B cell (primary cell): ENCODE data around the gene KRT14. TPM values are rescaled to one million over a fixed set of nuclear protein-coding genes. Genes with fewer than 3 reads are reported as not detected.

ENCODE experiments used
- ATAC-seq: fragments of 200-7000 bp; cut with Tn5 transposase; one replicate; pipeline ENCODE4 v1.10.0; 2021; ENCODE audit warnings: low read depth, mild to moderate bottlenecking, moderate number of reproducible peaks, moderate library complexity
- CTCF ChIA-PET: fragments of 350-600 bp; sonication (Branson Sonifier 250); formaldehyde crosslinking; loops from one replicate; lab custom pipeline; 2021; ENCODE audit warnings: antibody characterized with exemption, inconsistent platforms; lab: Charles Lee
- POLR2A ChIA-PET: fragments of 350-600 bp; sonication (Branson Sonifier 250); formaldehyde crosslinking; loops from one replicate; lab custom pipeline; 2021; ENCODE audit warnings: antibody characterized with exemption; lab: Charles Lee
- DNase-seq: peaks from one replicate; pipeline ENCODE4 v3.0.0; 2013
- H2AFZ ChIP-seq: 2 replicates; pipeline ENCODE4 v1.6.1; 2012; ENCODE audit warnings: mild to moderate bottlenecking, low read depth, low read length; ENCODE audit not compliant: insufficient read depth, poor library complexity, severe bottlenecking
- H3K27ac ChIP-seq, 2 donors: 1 replicate in 1 of 2; 2 replicates in 1 of 2; pipeline ENCODE4 v1.5.1; 2012 to 2013; ENCODE audit warnings: low read length in 2 of 2, mild to moderate bottlenecking in 2 of 2, moderate library complexity in 1 of 2
- H3K27me3 ChIP-seq, 4 experiments: fragments of 200-600 bp in 1 of 4; sonication (generic) in 1 of 4; replicated peaks in 1 of 4; 1 replicate in 2 of 4; 2 replicates in 2 of 4; pipeline versions ENCODE4 v1.6.1 to v1.7.0; 2013 to 2016; ENCODE audit warnings: low read length in 3 of 4, mild to moderate bottlenecking in 2 of 4, mixed read lengths in 1 of 4, moderate library complexity in 1 of 4; ENCODE audit not compliant: insufficient read depth in 4 of 4, control insufficient read depth in 3 of 4; ENCODE audit errors: control extremely low read depth in 1 of 4
- H3K36me3 ChIP-seq, 2 experiments: replicated peaks in 1 of 2; 1 replicate in 1 of 2; 2 replicates in 1 of 2; pipeline versions ENCODE4 v1.6.1 to v1.7.1; 2013; ENCODE audit warnings: low read length in 1 of 2; ENCODE audit not compliant: insufficient read depth in 2 of 2, control insufficient read depth in 1 of 2; ENCODE audit errors: control extremely low read depth in 1 of 2, extremely low read depth in 1 of 2
- H3K4me1 ChIP-seq, 2 donors: fragments of 200-600 bp in 1 of 2; sonication (generic) in 1 of 2; 1 replicate in 1 of 2; 2 replicates in 1 of 2; pipeline versions ENCODE4 v1.5.1 to v1.6.1; 2013 to 2017; ENCODE audit warnings: low read length in 2 of 2; ENCODE audit not compliant: control insufficient read depth in 2 of 2, insufficient read depth in 2 of 2
- H3K4me2 ChIP-seq: replicated peaks from 2 replicates; pipeline ENCODE3; 2012; ENCODE audit warnings: mild to moderate bottlenecking, low read depth, low read length; ENCODE audit not compliant: poor library complexity, severe bottlenecking
- H3K4me3 ChIP-seq, 5 experiments: fragments of 200-600 bp in 1 of 5; sonication (generic) in 1 of 5; 1 replicate in 3 of 5; 2 replicates in 2 of 5; pipeline versions ENCODE4 v1.5.1 to v1.7.0; 2011 to 2016; ENCODE audit warnings: low read length in 4 of 5, mild to moderate bottlenecking in 4 of 5, low read depth in 2 of 5, control low read depth in 1 of 5, moderate library complexity in 1 of 5; ENCODE audit not compliant: insufficient read depth in 1 of 5; ENCODE audit errors: control extremely low read depth in 1 of 5, extremely low read depth in 1 of 5
- H3K79me2 ChIP-seq: fragments of 200-600 bp; sonication (generic); one replicate; pipeline ENCODE4 v1.6.0; 2016; ENCODE audit warnings: low read length; ENCODE audit not compliant: control insufficient read depth, insufficient read depth
- H3K9ac ChIP-seq: fragments of 200-600 bp; sonication (generic); 2 replicates; pipeline ENCODE4 v1.6.1; 2017; ENCODE audit warnings: mild to moderate bottlenecking, low read length, moderate library complexity
- H3K9me3 ChIP-seq, 3 donors: one replicate each; pipeline versions ENCODE4 v1.6.1 to v1.7.1; 2013; ENCODE audit warnings: low read length in 2 of 3; ENCODE audit not compliant: control insufficient read depth in 2 of 3, insufficient read depth in 1 of 3; ENCODE audit errors: control extremely low read depth in 1 of 3
- H4K20me1 ChIP-seq: 2 replicates; pipeline ENCODE4 v1.6.0; 2012; ENCODE audit warnings: mild to moderate bottlenecking, low read length; ENCODE audit not compliant: insufficient read depth, control insufficient read depth, poor library complexity, severe bottlenecking
- H3K27ac Mint-ChIP-seq: one replicate; pipeline ENCODE4 v1.8.0; 2021; ENCODE audit warnings: mixed read lengths
- H3K27me3 Mint-ChIP-seq: one replicate; pipeline ENCODE4 v1.8.0; 2021; ENCODE audit warnings: mixed read lengths
- H3K4me1 Mint-ChIP-seq: one replicate; pipeline ENCODE4 v1.8.0; 2021; ENCODE audit warnings: mixed read lengths
- H3K4me3 Mint-ChIP-seq: one replicate; pipeline ENCODE4 v1.8.0; 2021; ENCODE audit warnings: mixed read lengths
- H3K9me3 Mint-ChIP-seq: one replicate; pipeline ENCODE4 v1.8.0; 2022; ENCODE audit warnings: mixed read lengths; ENCODE audit not compliant: insufficient read depth
- EZH2 ChIP-seq: IDR thresholded peaks from 2 replicates; pipeline ENCODE4 v1.6.1; 2012; ENCODE audit warnings: borderline replicate concordance, low read depth, mild to moderate bottlenecking, moderate library complexity, low read length; ENCODE audit not compliant: insufficient read depth, poor library complexity, severe bottlenecking
- WGBS: methylation state at CpG from one replicate; pipeline ENCODE4 v1.1.5; 2013; ENCODE audit warnings: missing lambda C conversion rate; ENCODE audit not compliant: insufficient coverage; 5-methylcytosine and 5-hydroxymethylcytosine counted together
- intact Hi-C: fragments of 100-400 bp; cut with micrococcal nuclease; formaldehyde crosslinking; loops from one replicate; pipeline ENCODE4 v1.10.0; 2022
- polyA plus RNA-seq: library from polyadenylated mRNA; depleted of rRNA; stranded (reverse); fragments of >200 nt; gene quantifications from 2 replicates; pipeline ENCODE4 v1.2.3, GENCODE V29; 2012
- total RNA-seq, 2 donors: library from RNA; stranded (reverse); fragments of 120-200 nt in 1 of 2; gene quantifications; 1 replicate in 1 of 2; 2 replicates in 1 of 2; pipeline versions ENCODE4 v1.2.3 to v1.2.4, GENCODE V29; 2013 to 2022
- TF ChIP-seq, protein P1 (sequence below): fragments of 200-600 bp; IDR thresholded peaks from one replicate; pipeline ENCODE4 v1.8.0; 2022; ENCODE audit warnings: antibody characterized with exemption, mild to moderate bottlenecking

KRT14 gene
- total and polyA plus RNA-seq, 2 donors (not counting 1 experiment from before 2014, with no cell fraction given), result not detected

DNA sequence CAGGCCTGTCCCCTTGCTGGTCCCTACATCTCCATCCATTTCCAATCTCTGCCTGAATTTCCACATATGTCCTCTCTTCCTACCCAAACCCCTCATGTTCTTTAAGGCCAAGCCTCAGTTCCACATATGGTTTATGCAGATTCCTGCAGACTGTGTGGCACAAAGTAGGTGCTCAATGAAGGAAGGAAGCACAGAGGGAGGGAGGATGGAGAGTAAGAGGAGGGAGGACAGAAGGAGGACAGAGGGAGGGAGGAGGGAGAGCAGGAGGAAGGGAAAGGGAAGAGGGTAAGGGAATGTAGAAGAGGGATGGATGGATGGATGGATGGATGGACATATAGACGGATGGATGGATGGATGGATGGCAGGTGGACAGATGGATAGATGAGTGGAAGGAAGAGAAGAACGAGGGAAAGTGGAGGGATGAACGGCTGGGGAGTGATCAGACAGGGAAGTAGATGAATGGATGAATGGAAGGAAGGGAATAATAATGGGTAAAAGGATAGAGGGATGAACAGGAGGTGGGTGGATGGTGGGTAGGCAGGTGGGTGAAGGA is 7.7 kb upstream of the KRT14 start:
- H3K27me3 Mint-ChIP-seq, result peaks cover 31% of the 10 kb centered on the region
- H3K27me3 ChIP-seq, result no peaks in the 10 kb centered on the region
- H3K4me3 ChIP-seq, result no peak overlapping the region
- H3K9me3 ChIP-seq, result peaks cover 0 to 4% (median 0%) of the 10 kb centered on the region in 3 donors
- DNase-seq (no peak), ATAC-seq (no peak)
- no peak overlapping the region for H3K4me2 ChIP-seq
- H3K27ac ChIP-seq, result no peak overlapping the region
- ChIA-PET POLR2A (no interaction called here), CTCF (no interaction called here)
- H4K20me1 ChIP-seq, result no peaks in the 10 kb centered on the region
- no peaks in the 10 kb centered on the region for H3K4me1 ChIP-seq
- H3K9ac ChIP-seq, result no peak overlapping the region
- intact Hi-C loops, result no loop called here
- H2AFZ ChIP-seq, result no peak overlapping the region
- WGBS, result 85% methylated on average over 3 of the region's 3 CpGs
- TF ChIP-seq, protein P1, sequence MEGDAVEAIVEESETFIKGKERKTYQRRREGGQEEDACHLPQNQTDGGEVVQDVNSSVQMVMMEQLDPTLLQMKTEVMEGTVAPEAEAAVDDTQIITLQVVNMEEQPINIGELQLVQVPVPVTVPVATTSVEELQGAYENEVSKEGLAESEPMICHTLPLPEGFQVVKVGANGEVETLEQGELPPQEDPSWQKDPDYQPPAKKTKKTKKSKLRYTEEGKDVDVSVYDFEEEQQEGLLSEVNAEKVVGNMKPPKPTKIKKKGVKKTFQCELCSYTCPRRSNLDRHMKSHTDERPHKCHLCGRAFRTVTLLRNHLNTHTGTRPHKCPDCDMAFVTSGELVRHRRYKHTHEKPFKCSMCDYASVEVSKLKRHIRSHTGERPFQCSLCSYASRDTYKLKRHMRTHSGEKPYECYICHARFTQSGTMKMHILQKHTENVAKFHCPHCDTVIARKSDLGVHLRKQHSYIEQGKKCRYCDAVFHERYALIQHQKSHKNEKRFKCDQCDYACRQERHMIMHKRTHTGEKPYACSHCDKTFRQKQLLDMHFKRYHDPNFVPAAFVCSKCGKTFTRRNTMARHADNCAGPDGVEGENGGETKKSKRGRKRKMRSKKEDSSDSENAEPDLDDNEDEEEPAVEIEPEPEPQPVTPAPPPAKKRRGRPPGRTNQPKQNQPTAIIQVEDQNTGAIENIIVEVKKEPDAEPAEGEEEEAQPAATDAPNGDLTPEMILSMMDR, result no peak
- TF ChIP-seq EZH2, result no peak
- no peaks in the 10 kb centered on the region for H3K79me2 ChIP-seq
- H3K27ac Mint-ChIP-seq, result no peak overlapping the region
- no peaks in the 10 kb centered on the region for H3K9me3 Mint-ChIP-seq
- no peaks in the 10 kb centered on the region for H3K4me1 Mint-ChIP-seq
- H3K36me3 ChIP-seq, result no peaks in the 10 kb centered on the region
- no peak overlapping the region for H3K4me3 Mint-ChIP-seq

DNA sequence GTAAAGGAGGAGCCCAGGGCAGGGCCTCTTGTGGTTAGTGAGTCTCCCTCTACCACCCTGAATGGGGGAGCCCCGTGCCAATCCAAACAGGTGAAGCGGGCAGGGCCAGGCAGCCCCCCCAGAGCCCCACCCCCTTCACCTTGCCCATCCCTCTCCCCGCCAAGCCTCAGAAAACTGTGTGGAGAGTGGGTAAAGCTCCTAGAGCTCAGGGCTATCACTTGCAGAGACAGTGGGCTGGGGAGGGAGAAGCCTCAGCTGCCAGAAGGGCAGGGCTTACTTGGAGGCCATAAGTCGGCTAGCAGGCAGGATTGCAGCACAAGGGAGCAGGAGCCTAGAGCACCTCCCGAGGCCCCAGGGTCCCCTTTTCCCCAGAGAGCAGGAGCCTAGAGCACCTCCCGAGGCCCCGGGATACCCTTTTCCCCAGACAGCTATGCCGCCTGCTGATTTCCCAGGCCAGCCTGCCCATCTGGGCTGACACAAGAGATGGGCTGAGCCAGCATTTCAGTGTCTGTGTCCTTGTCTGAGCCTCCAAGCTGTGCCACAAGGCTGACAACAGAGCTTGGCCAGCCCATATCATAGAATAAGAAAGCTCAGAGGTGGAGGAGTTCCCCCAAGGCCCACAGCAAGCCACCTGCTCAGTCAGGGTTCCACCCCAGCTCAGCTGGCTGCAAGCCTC is 6.7 kb upstream of the KRT14 start:
- Histone ChIP-seq H3K79me2 (no peaks in the 10 kb centered on the region), H4K20me1 (no peaks in the 10 kb centered on the region), H3K4me2 (no peak overlapping the region), H3K9me3 (peaks cover 0 to 4% (median 0%) of the 10 kb centered on the region in 3 donors), H3K27ac (no peak overlapping the region), H3K27me3 (no peaks in the 10 kb centered on the region), H3K4me3 (no peak overlapping the region), H3K9ac (no peak overlapping the region), H3K4me1 (no peaks in the 10 kb centered on the region), H2AFZ (no peak overlapping the region), H3K36me3 (no peaks in the 10 kb centered on the region)
- DNase-seq (no peak), ATAC-seq (no peak)
- Mint-ChIP-seq H3K4me1 (no peaks in the 10 kb centered on the region), H3K27ac (no peak overlapping the region), H3K27me3 (peaks cover 35% of the 10 kb centered on the region), H3K4me3 (no peak overlapping the region), H3K9me3 (no peaks in the 10 kb centered on the region)
- CTCF ChIA-PET, result interaction anchor here (1.2 kb wide), 1 partner anchor 44 kb away, joined by 3 read pairs; no protein-coding TSS in a partner anchor
- intact Hi-C loops, result no loop called here
- TF ChIP-seq EZH2, result no peak
- TF ChIP-seq, protein P1, result no peak
- WGBS, result 94% methylated on average over 4 of the region's 8 CpGs
- POLR2A ChIA-PET, result no interaction called here
